Large intestine (tissue), 3 donors: ENCODE results near the gene USP6NL. TPM values are rescaled to one million over a fixed set of nuclear protein-coding genes. Genes with fewer than 3 reads are reported as not detected.

Experiments
- DNase-seq, 2 donors: peaks; one replicate each; pipeline versions ENCODE4 v3.0.0 to v3.0.0-alpha.2; 2013
- H3K27ac ChIP-seq: one replicate; pipeline ENCODE4 v1.5.1; 2013; ENCODE audit warnings: low read length
- H3K27me3 ChIP-seq: 2 replicates; pipeline ENCODE4 v1.6.1; 2013; ENCODE audit warnings: low read length; ENCODE audit not compliant: control insufficient read depth, insufficient read depth
- H3K36me3 ChIP-seq: 2 replicates; pipeline ENCODE4 v1.6.1; 2013; ENCODE audit warnings: low read length; ENCODE audit not compliant: control insufficient read depth, insufficient read depth
- H3K4me1 ChIP-seq: one replicate; pipeline ENCODE4 v1.6.1; 2013; ENCODE audit warnings: low read length; ENCODE audit not compliant: control insufficient read depth, insufficient read depth
- H3K4me3 ChIP-seq: one replicate; pipeline ENCODE4 v1.5.1; 2013; ENCODE audit warnings: low read length
- H3K9me3 ChIP-seq: one replicate; pipeline ENCODE4 v1.6.1; 2013; ENCODE audit warnings: mild to moderate bottlenecking, low read depth, low read length, moderate library complexity; ENCODE audit not compliant: control insufficient read depth
- WGBS: methylation state at CpG from one replicate; pipeline ENCODE4 v1.1.5; 2013; ENCODE audit warnings: low lambda C conversion rate; ENCODE audit not compliant: insufficient coverage; 5-methylcytosine and 5-hydroxymethylcytosine counted together
- polyA plus RNA-seq: library from polyadenylated mRNA; unstranded; fragments of 120-200 nt; gene quantifications from one replicate; pipeline ENCODE4 v1.2.1, GENCODE V29; 2013

USP6NL gene
- polyA plus RNA-seq, 1 donor = 20.4 TPM

DNA sequence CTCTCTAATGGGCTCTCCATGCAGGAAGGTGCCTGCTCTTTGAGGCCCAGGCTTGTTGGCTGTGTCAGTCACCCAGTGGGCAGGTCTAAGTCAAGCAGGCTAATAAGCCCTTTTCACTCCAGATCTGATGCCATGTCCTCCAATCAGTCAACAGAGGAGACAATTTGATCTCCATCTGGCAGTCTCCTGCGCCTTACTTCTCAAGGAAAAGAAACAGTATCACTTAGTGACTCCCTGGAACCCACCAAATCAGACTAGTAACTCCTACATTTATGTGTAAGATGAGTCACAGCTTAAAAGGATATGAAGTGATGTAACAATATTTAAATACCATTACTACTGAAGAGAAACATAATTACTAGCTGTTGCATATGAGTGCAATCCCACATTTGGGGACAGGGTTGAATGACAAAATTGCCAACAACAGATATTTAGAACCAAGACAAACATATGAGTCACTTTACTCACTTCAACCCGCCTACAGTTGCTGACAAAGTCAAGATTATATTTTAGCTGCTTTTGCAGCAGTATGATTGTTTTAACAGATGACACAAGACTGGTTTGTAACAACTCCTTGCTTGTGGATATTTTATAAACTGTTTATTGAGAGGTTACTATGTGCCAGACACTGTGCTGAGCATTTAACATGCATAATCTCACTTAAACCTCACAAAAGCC, 72.1 kb downstream of the USP6NL start:
- Histone ChIP-seq H3K4me3 (no peak overlapping the region), H3K4me1 (no peaks in the 10 kb centered on the region), H3K27ac (no peak overlapping the region), H3K36me3 (no peaks in the 10 kb centered on the region), H3K27me3 (no peaks in the 10 kb centered on the region), H3K9me3 (no peaks in the 10 kb centered on the region)
- no peak for DNase-seq
- no CpG with 5 or more reads among the region's 2 CpGs for WGBS

DNA sequence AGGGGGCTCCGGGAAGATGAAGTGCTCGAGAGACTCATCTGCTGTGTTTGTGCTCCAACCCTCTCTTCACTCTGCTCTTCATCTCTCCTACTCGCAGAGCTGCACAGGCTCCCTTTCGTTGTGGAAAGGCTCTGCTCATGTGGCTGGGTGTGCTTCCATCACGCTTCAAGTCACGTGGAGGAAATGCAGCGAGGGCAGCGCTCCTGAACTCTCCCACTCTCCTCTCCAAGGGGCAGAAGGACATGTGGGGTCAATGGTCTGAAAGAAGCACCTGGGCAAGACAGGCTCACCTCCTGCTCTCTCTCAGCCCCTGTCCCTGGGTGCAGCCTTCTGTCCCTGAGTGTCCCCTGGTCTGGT, 72.6 kb downstream of the USP6NL start:
- no peak for DNase-seq
- Histone ChIP-seq H3K9me3 (no peaks in the 10 kb centered on the region), H3K27ac (no peak overlapping the region), H3K27me3 (no peaks in the 10 kb centered on the region), H3K36me3 (no peaks in the 10 kb centered on the region), H3K4me1 (peaks cover 5% of the 10 kb centered on the region), H3K4me3 (no peak overlapping the region)
- WGBS = no CpG with 5 or more reads among the region's 8 CpGs

DNA sequence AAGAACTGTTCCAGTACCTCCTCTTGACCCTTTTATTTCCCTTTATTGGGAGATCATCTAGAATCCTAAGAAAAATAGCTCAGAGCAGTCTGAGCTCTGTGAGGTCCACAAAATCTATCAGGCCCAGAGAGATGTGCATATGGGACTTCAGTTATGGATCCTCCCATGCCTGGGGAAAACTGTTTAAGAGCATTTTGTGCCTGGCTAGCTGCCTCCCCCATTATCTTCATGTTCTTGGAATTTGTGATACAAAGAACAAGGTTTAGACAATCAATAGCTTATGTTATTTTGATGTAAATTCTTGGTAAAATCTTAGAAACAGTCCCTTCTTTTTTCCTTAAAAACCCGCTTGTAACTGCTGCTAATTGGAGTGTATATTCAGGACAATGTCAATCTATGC, 75.2 kb downstream of the USP6NL start:
- no CpG with 5 or more reads among the region's 1 CpG for WGBS
- Histone ChIP-seq H3K4me3 (no peak overlapping the region), H3K9me3 (no peaks in the 10 kb centered on the region), H3K4me1 (peaks cover 15% of the 10 kb centered on the region), H3K27ac (no peak overlapping the region), H3K27me3 (no peaks in the 10 kb centered on the region), H3K36me3 (no peaks in the 10 kb centered on the region)
- no peak for DNase-seq

DNA sequence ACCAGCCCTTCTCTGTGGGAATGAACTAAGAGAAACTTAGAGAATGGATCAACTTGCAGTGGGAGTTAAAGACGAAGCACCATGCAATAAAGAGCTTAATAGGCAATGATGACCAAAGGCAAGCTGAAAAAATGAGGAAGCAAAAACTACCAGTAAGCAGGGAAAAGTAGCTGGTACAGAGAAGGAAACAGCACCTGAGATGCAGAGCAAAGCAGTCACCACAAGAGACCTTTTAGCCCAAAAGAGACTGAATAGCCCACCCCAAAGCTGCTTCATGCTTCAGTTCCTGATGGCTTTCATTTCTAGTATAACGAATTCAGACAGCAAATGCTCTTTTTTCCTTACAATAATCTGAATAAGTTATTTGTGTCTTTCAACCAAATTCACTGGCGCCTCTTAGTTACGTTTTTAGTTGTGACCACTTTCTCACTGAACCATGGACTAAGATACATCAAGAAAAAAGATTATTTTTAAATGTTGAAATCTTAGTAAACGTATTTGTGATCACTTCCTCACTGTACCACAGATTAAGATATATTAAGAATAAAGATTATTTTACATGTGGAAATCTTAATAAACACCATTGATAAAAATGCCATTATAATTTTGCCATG, 76.0 kb downstream of the USP6NL start:
- no peaks in the 10 kb centered on the region for H3K36me3 ChIP-seq
- H3K4me3 ChIP-seq = no peak overlapping the region
- 100% methylated on average over 1 of the region's 5 CpGs for WGBS
- H3K27me3 ChIP-seq = no peaks in the 10 kb centered on the region
- no peak overlapping the region for H3K27ac ChIP-seq
- DNase-seq = no peak
- H3K9me3 ChIP-seq = no peaks in the 10 kb centered on the region
- peaks cover 15% of the 10 kb centered on the region for H3K4me1 ChIP-seq

DNA sequence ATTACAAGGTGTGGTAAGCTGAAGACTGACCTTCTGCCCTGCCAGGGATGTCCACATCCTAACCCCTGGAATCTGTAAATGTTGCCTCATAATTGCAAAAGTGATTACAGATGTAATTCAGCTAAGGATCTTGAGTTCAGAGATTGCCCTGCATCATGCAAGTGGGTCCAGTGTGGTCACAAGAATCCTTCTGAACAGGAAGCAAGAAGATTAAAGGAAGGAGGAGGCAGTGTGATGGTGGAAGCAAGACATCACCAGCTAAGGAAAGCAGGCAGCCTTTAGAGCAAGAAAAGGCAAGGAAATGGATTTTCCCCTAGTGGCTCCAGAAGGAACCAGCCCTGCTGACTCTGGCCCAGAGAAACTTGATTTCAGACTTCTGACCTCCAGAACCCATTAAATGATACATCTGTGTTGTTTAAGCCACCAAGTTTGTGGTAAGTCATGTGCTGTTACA, 78.1 kb downstream of the USP6NL start:
- peaks cover 15% of the 10 kb centered on the region for H3K4me1 ChIP-seq
- H3K27me3 ChIP-seq = no peaks in the 10 kb centered on the region
- no peaks in the 10 kb centered on the region for H3K9me3 ChIP-seq
- DNase-seq = peak; percentile 82 to 87
- no peak overlapping the region for H3K4me3 ChIP-seq
- peak overlapping the region; percentile 80 for H3K27ac ChIP-seq
- H3K36me3 ChIP-seq = no peaks in the 10 kb centered on the region

DNA sequence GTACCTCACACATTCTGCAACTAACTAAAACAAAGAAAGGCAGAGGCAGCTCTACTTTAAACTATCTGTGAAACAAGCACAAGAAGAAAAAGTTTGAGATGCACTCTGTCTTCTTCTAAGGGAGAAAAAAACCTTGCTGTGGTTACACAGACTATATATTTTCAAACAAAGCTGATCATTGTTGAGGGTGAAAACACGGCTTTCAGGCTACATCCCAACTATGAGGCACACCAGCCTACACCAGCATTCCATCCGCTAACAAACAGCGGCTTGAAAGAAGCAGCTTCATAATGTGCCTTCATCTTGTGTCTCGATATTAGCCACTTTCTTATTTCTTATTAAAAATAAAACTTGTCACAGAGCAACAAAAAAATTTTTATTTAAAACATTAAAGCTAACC, 79.1 kb downstream of the USP6NL start:
- Histone ChIP-seq H3K4me1 (peaks cover 15% of the 10 kb centered on the region), H3K27ac (peak overlapping the region; percentile 18)
- peak in 1 of 2 donors; percentile 37 for DNase-seq

DNA sequence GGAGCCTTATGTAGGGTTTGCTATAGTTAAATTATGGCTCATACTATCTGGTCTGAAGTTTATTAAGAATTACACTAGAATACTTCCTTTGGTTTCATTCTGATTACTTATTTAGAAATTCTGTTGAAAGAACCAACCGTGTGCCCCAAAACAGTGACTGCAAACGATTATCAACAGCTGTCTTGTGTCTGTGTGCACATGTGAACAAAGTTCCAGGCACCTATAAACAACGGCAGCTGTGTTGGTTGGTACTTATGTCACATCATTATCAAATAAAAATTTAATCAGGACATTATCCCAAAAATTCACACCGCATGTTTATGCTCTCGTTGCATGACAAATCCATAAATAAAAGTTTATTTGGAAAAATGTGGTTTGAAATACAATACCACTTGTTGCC, 80.6 kb downstream of the USP6NL start:
- Histone ChIP-seq H3K27ac (no peak overlapping the region), H3K4me1 (peaks cover 15% of the 10 kb centered on the region), H3K36me3 (peaks cover 3% of the 10 kb centered on the region), H3K27me3 (no peaks in the 10 kb centered on the region), H3K9me3 (no peaks in the 10 kb centered on the region), H3K4me3 (no peak overlapping the region)
- WGBS = 80% methylated on average over 1 of the region's 5 CpGs
- DNase-seq = no peak

More for the DNA sequence above, 79.1 kb downstream of the USP6NL start:
- Histone ChIP-seq H3K27me3 (no peaks in the 10 kb centered on the region), H3K9me3 (no peaks in the 10 kb centered on the region), H3K36me3 (no peaks in the 10 kb centered on the region), H3K4me3 (no peak overlapping the region)
- WGBS = 60% methylated on average over 1 of the region's 4 CpGs

DNA sequence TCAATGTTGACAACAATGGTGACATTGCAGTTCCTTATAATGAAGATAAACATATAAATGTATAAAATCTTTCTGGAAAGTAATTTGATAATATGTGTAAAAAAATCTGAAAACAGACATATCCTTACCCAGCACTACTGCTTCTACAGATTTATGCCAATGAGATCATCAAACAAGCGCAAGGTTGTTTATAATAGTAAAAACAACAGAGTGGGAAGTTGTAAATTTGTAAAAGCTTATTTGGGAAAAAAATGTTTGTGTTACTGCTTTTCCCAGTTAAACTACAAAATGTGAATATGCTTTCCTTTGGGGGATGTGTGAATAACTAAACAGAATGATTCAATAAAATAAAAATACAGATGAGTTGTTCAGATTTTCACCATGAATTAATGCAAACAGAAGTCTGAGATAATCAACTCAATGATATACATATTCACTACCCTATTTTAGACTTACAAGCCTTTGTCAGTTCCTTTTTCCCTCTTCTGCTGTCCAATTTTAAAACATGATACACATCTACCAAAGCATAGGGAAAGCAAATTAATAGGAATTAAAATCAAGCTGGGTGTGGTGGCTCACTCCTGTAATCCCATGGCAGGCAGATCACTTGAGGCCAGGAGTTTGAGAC, 82.1 kb downstream of the USP6NL start:
- H3K27me3 ChIP-seq = no peaks in the 10 kb centered on the region
- no peaks in the 10 kb centered on the region for H3K9me3 ChIP-seq
- H3K27ac ChIP-seq = no peak overlapping the region
- WGBS = no CpG with 5 or more reads among the region's 1 CpG
- DNase-seq = no peak
- H3K36me3 ChIP-seq = peaks cover 7% of the 10 kb centered on the region
- H3K4me1 ChIP-seq = peaks cover 15% of the 10 kb centered on the region
- no peak overlapping the region for H3K4me3 ChIP-seq

DNA sequence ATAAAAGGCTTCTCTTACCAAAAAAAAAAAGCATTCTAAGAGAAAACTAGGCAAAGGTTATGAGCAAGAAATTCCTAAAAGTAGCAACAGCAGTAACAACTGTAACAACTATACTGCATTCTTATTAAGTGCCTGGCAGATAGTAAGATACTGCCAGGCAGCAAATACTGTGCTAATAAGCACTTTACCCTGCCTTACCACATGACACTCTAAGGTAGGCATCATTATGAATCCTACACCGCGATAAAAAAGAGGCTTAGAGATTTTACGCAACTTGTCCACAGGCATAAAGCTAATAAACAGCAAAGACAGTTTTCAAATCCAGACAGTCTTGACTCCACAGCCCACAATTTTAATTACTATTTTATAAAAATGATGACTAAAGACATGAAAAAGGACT, 83.2 kb downstream of the USP6NL start:
- no CpG with 5 or more reads among the region's 3 CpGs for WGBS
- no peak overlapping the region for H3K4me3 ChIP-seq
- H3K27ac ChIP-seq = peak overlapping the region; percentile 18
- H3K4me1 ChIP-seq = peaks cover 5% of the 10 kb centered on the region
- H3K9me3 ChIP-seq = no peaks in the 10 kb centered on the region
- peak; percentile 34 to 53 for DNase-seq
- H3K27me3 ChIP-seq = no peaks in the 10 kb centered on the region
- H3K36me3 ChIP-seq = peaks cover 7% of the 10 kb centered on the region

DNA sequence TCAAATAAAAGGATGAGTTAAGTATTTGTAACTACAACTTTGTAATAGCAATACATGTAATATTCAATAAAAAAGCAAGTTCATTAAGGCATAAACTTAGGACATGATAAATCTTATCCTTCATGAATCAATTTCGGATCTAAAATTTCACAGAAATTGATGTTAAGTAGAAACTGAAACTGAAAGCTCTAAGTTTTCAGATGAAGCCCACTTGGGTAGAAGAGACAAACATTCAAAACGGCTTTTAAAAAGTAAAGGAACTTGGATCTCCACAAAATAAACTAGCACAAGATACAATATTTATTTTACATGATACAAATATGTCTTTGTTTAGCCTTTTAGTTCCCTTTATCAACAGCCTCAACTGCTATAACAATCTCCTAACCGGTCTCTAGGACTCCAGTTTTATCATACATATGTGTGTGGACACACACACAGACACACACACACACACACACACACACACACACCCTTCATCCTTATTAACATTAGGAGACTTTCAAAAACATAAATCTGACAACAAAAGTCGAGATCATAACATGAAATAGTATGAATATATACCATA, 83.7 kb downstream of the USP6NL start:
- 83% methylated on average over 1 of the region's 4 CpGs for WGBS
- Histone ChIP-seq H3K27me3 (no peaks in the 10 kb centered on the region), H3K4me1 (no peaks in the 10 kb centered on the region), H3K4me3 (no peak overlapping the region), H3K36me3 (peaks cover 12% of the 10 kb centered on the region), H3K9me3 (no peaks in the 10 kb centered on the region), H3K27ac (peak overlapping the region; percentile 18)
- no peak for DNase-seq
